K562 (cell line): ENCODE measurements around the gene TCF4.

Source experiments
- CTCF ChIP-seq, 3 experiments: IDR thresholded peaks in 2 of 3; conservative IDR thresholded peaks in 1 of 3; 2 replicates each; pipeline ENCODE4 v1.5.1; 2011 to 2012; ENCODE audit warnings: low read length in 3 of 3, mild to moderate bottlenecking in 3 of 3, control low read depth in 2 of 3, improper control_type of control experiment in 1 of 3, inconsistent platforms in 1 of 3, low read depth in 1 of 3, mixed read lengths in 1 of 3, moderate library complexity in 1 of 3; ENCODE audit not compliant: insufficient read depth in 2 of 3
- EGR1 ChIP-seq: fragments of 450-650 bp; conservative IDR thresholded peaks from 2 replicates; pipeline ENCODE4 v1.6.1; 2017; ENCODE audit warnings: mild to moderate bottlenecking
- KAT8 ChIP-seq: fragments of 450-650 bp; IDR thresholded peaks from 2 replicates; pipeline ENCODE4 v1.6.1; 2016; ENCODE audit warnings: low read depth, mild to moderate bottlenecking
- NR3C1 ChIP-seq: sonication (generic); formaldehyde crosslinking; IDR thresholded peaks from 2 replicates; pipeline ENCODE4 v1.8.1; 2022; ENCODE audit warnings: missing genetic modification reagents
- POLR2A ChIP-seq: fragments of 450-650 bp; conservative IDR thresholded peaks from 2 replicates; pipeline ENCODE4 v1.6.1; 2016
- ZNF212 ChIP-seq: fragments of 450-650 bp; formaldehyde crosslinking; IDR thresholded peaks from 2 replicates; pipeline ENCODE4 v1.4.0; 2020; ENCODE audit warnings: mild to moderate bottlenecking
- ZNF232 ChIP-seq: sonication (generic); formaldehyde crosslinking; IDR thresholded peaks from 2 replicates; pipeline ENCODE4 v1.8.0; 2022; ENCODE audit warnings: mild to moderate bottlenecking, missing genetic modification reagents
- TF ChIP-seq, protein P1 (sequence below): IDR thresholded peaks from 2 replicates; pipeline ENCODE4 v1.6.1; 2012; ENCODE audit warnings: low read depth, low read length, improper control_type of control experiment, borderline replicate concordance

- TF ChIP-seq, protein P1, sequence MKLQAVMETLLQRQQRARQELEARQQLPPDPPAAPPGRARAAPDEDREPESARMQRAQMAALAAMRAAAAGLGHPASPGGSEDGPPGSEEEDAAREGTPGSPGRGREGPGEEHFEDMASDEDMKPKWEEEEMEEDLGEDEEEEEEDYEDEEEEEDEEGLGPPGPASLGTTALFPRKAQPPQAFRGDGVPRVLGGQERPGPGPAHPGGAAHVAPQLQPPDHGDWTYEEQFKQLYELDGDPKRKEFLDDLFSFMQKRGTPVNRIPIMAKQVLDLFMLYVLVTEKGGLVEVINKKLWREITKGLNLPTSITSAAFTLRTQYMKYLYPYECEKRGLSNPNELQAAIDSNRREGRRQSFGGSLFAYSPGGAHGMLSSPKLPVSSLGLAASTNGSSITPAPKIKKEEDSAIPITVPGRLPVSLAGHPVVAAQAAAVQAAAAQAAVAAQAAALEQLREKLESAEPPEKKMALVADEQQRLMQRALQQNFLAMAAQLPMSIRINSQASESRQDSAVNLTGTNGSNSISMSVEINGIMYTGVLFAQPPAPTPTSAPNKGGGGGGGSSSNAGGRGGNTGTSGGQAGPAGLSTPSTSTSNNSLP, result no peak
- TF ChIP-seq CTCF (IDR thresholded peaks at IDR 0.05 in 2 of 3, conservative IDR thresholded peaks at IDR 0.05 in 1 of 3; ENCODE audit: insufficient read depth in 2 of 3, low read depth in 1 of 3, low read length in 3 of 3), result no peak
- TF ChIP-seq ZNF212, result no peak
- TF ChIP-seq EGR1, result no peak
- no peak for TF ChIP-seq KAT8
- TF ChIP-seq POLR2A, result no peak
- TF ChIP-seq ZNF232, result no peak
- no peak for TF ChIP-seq NR3C1 (CRISPR knock-in tag)
These were observed 4.1 kb upstream of the TCF4 start for GRCh38 chr18:55592106-55592505.
